VCaP (cell line): Measurements from ENCODE around the gene LDLRAD3.

Source experiments
- H3K27ac ChIP-seq: fragments of 450-650 bp; 2 replicates; pipeline ENCODE4 v1.5.1; 2017
- TF ChIP-seq, protein P1 (sequence below): fragments of 450-650 bp; conservative IDR thresholded peaks from 2 replicates; pipeline ENCODE4 v1.5.1; 2017; ENCODE audit warnings: mild to moderate bottlenecking, moderate library complexity

Gene LDLRAD3

DNA sequence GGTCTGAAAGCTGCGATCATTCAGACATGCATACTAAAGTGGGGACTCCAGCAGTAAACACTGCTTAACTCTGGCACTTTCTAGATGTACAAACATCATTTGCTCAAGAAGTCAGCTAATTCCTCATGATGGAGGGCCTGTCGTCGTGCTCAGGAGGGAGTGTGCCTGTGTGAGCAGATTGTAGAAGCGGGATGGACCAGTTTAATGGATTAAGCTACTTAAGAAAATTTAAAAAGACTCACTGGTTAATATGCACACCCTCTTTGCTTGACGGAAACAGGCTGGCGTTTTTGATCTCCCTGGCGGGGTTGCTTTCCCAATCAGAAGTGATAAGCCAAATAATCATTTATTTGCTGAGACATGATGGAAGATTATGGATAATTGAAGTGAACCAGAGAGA, 79.0 kb downstream of the LDLRAD3 start:
- TF ChIP-seq, protein P1, sequence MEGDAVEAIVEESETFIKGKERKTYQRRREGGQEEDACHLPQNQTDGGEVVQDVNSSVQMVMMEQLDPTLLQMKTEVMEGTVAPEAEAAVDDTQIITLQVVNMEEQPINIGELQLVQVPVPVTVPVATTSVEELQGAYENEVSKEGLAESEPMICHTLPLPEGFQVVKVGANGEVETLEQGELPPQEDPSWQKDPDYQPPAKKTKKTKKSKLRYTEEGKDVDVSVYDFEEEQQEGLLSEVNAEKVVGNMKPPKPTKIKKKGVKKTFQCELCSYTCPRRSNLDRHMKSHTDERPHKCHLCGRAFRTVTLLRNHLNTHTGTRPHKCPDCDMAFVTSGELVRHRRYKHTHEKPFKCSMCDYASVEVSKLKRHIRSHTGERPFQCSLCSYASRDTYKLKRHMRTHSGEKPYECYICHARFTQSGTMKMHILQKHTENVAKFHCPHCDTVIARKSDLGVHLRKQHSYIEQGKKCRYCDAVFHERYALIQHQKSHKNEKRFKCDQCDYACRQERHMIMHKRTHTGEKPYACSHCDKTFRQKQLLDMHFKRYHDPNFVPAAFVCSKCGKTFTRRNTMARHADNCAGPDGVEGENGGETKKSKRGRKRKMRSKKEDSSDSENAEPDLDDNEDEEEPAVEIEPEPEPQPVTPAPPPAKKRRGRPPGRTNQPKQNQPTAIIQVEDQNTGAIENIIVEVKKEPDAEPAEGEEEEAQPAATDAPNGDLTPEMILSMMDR = no peak
- H3K27ac ChIP-seq = no peak overlapping the region

DNA sequence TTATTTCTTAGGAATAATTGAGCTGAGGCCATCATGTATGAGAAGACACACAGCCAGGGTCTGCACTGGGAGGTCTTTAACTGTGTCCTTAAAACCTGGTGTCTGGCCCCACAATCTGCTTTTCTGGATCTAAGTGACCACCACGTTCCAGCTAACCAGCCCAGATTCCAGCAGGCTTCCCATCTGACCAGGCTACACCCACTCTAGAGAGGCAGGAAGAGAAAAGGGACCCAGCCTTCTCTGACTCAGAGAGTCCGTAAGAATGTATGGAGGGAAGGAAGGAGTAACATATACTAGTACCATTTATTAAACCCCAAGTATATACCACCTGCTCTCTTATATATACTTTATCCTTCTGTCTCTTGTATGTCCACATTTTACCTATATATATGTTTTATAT, 80.1 kb downstream of the LDLRAD3 start:
- no peak overlapping the region for H3K27ac ChIP-seq
- TF ChIP-seq, protein P1 = no peak

GRCh38 chr11:36024716-36025115, 80.9 kb downstream of the LDLRAD3 start:
- H3K27ac ChIP-seq = no peak overlapping the region

DNA sequence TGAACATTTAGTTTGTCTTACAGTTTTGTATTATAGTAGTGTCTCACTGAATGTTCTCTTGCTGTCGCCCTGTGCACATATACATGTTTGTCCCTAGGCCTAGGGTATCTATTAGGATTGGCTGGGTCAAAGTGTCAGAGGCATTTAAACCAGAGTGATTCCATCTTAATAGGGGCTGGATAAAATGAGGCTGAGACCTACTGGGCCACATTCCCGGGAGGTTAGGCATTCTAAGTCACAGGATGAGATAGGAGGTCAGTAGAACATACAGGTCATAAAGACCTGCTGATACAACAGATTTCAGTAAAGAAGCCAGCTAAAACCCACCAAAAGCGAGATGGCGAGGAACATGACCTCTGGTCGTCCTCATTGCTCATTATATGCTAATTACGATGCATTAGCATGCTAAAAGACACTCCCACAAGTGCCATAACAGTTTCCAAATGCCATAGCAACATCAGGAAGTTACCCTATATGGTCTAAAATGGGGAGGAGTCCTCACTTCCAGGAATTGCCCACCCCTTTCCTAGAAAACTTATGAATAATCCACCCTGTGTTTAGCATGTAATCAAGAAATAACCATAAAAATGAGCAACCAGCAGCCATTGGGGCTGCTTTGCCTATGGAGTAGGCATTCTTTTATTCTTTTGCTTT, 82.6 kb downstream of the LDLRAD3 start:
- TF ChIP-seq, protein P1 = no peak
- no peak overlapping the region for H3K27ac ChIP-seq

More at GRCh38 chr11:36024716-36025115, 80.9 kb downstream of the LDLRAD3 start:
- TF ChIP-seq, protein P1 = no peak

DNA sequence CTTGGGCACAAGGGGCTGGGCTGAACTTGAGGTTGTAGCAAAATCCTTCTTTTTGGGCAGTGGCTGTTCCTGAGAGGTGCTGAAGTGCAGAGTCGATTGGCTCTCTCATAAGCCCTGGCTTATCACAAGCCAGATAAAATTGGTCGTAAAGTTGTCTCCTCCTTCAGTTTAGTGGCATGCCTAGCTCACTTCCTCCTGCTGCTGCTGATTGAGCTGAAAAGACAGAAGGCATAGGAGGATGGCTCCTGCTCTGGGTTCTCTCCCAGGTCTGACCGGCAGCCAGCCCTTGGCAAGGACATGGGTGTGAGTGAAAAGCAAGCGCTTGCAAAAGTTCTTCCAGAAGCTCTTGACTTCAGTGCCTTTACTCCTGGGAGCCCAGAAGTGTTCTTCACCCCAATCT, 83.9 kb downstream of the LDLRAD3 start:
- H3K27ac ChIP-seq = no peak overlapping the region

GRCh38 chr11:36029616-36030015, 85.8 kb downstream of the LDLRAD3 start:
- peak overlapping the region; percentile 35 for H3K27ac ChIP-seq
- TF ChIP-seq, protein P1 = no peak

More for the DNA sequence above, 83.9 kb downstream of the LDLRAD3 start:
- TF ChIP-seq, protein P1 = no peak

DNA sequence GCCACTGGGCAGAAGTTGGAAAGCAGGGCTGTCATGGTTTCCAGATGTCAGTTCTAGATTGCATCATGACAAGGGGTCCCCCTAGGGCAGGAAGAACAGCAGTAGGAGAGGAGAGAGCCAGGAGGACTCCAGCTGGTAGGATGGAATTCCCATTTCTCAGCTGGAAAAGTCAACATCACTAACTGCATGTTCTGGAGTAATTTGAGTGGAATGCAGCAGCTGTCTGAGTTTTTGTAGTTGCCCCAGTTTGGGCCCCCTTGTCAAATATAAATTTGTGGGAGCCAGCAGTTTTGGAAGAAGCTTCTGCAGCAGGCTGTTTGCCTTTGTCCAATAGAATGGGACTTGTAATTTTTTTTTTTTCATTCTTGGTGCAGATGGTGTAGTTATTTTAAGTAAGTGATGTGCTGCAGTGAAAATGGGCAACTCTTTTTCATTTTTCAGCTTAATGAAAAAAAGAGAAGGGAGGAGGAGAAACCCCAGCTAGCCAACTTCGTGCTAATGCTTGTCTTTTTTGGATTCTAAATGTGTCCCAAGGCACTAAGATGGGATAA, 86.9 kb downstream of the LDLRAD3 start:
- no peak overlapping the region for H3K27ac ChIP-seq
- TF ChIP-seq, protein P1 = no peak
